GM18505 (cell line): ENCODE data around the gene SORBS2.
"Not testable (repeated sequence)": the region's sequence is repeated elsewhere in the genome, so short reads cannot be mapped to it uniquely, and the experiment has no call there.

Experiments
- ATAC-seq: cut with Tn5 transposase; IDR thresholded peaks from one replicate; pipeline ENCODE4 v1.9.1; 2021; ENCODE audit not compliant: unreplicated experiment
- POLR2A ChIP-seq: IDR thresholded peaks from 4 replicates; pipeline ENCODE4 v1.6.1; 2011; ENCODE audit warnings: borderline replicate concordance; ENCODE audit not compliant: insufficient read depth, insufficient read length; ENCODE audit errors: extremely low read depth

The SORBS2 gene

GRCh38 chr4:185576314-185576961, 235.6 kb downstream of the SORBS2 start:
- TF ChIP-seq POLR2A: no peak
- no peak for ATAC-seq

GRCh38 chr4:185573651-185574199, 238.3 kb downstream of the SORBS2 start:
- TF ChIP-seq POLR2A: no peak
- no peak for ATAC-seq

- no peak for ATAC-seq
- no peak for TF ChIP-seq POLR2A
Observed at GRCh38 chr4:185570727-185571126, 241.3 kb downstream of the SORBS2 start.

- ATAC-seq: no peak
- TF ChIP-seq POLR2A: no peak
Observed at GRCh38 chr4:185567381-185568376, 244.3 kb downstream of the SORBS2 start.

GRCh38 chr4:185566972-185567371, 245.0 kb downstream of the SORBS2 start:
- no peak for TF ChIP-seq POLR2A
- no peak for ATAC-seq

- no peak for ATAC-seq
- TF ChIP-seq POLR2A: no peak
Observed at GRCh38 chr4:185566425-185566824, 245.6 kb downstream of the SORBS2 start.

GRCh38 chr4:185565696-185566095, 246.3 kb downstream of the SORBS2 start:
- no peak for ATAC-seq
- TF ChIP-seq POLR2A: no peak

GRCh38 chr4:185564349-185564748, 247.6 kb downstream of the SORBS2 start:
- ATAC-seq: no peak
- no peak for TF ChIP-seq POLR2A

- TF ChIP-seq POLR2A: no peak
- no peak for ATAC-seq
Observed at GRCh38 chr4:185562531-185562930, 249.5 kb downstream of the SORBS2 start.

- ATAC-seq: no peak
- TF ChIP-seq POLR2A: no peak
Observed at GRCh38 chr4:185560316-185560715, 251.7 kb downstream of the SORBS2 start.

GRCh38 chr4:185559915-185560281, 252.1 kb downstream of the SORBS2 start:
- no peak for TF ChIP-seq POLR2A
- ATAC-seq: no peak

GRCh38 chr4:185559251-185559914, 252.6 kb downstream of the SORBS2 start:
- ATAC-seq: not testable (repeated sequence)

- ATAC-seq: no peak
- TF ChIP-seq POLR2A: no peak
Observed at GRCh38 chr4:185554365-185555126, 257.4 kb downstream of the SORBS2 start.
